ENCODE results near the gene LRCH3.
A peak's percentile ranks its signal among the peaks of the same experiment; 100 is the strongest.
"Not testable (repeated sequence)": the region's sequence is repeated elsewhere in the genome, so short reads cannot be mapped to it uniquely, and the experiment has no call there.

The LRCH3 gene

DNA sequence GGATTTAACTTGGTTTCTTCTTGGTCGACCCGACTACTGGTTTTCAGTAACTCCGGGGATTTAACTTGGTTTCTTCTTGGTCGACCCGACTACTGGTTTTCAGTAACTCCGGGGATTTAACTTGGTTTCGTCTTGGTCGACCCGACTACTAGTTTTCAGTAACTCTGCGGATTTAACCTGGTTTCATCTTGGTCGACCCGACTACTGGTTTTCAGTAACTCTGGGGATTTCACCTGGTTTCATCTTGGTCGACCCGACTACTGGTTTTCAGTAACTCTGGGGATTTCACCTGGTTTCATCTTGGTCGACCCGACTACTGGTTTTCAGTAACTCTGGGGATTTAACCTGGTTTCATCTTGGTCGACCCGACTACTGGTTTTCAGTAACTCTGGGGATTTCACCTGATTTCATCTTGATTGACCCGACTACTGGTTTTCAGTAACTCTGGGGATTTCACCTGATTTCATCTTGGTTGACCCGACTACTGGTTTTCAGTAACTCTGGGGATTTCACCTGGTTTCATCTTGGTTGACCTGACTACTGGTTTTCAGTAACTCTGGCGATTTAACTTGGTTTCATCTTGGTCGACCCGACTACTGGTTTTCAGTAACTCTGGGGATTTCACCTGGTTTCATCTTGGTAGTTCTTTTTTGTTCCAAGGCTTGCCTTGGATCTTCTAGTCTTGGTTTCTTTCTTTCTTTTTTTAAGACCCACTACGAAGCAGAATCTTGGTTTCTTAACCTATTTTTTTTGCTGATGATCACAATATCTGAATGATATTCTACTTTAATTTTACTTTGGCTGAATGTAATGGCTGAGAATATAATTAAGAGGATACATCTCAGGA, 130.6 kb downstream of the LRCH3 start:
- DNase-seq (ENCODE audit: low read depth, low spot score), result not testable (repeated sequence)

DNA sequence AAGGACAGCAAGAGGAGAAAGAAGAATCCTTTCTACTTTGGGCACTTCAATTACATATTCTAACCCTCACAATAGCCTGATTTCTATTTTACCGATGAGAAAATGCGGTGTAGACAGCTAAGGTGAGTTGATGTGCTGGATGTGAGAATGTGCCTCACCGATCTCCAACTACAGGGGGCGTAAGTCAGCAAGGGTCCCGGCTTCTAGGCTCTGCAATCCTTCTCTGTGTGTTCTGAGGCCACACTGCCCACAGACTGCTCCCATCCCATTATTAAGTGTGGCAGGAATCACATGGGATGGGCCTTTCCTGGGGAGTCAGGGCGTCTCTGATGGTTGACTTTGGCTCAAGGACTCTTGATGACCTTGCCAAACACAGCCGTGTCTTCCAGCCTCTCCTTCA, 135.4 kb downstream of the LRCH3 start:
- DNase-seq (ENCODE audit: low read depth, low spot score), result peak; percentile 45

DNA sequence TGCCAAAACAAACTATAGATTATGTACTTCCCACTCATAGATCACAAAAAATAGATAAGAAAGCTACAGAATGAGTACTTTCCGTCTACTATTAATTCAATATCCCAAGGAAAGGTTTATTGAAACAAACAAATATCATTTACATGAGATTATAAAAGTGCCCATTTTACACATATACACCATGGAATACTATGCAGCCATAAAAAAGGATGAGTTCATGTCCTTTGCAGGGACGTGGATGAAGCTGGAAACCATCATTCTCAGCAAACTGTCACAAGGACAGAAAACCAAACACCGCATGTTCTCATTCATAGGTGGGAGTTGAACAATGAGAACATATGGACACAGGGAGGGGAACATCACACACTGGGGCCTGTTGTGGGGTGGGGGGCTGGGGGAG, 136.5 kb downstream of the LRCH3 start:
- not testable (repeated sequence) for DNase-seq (ENCODE audit: low read depth, low spot score)

DNA sequence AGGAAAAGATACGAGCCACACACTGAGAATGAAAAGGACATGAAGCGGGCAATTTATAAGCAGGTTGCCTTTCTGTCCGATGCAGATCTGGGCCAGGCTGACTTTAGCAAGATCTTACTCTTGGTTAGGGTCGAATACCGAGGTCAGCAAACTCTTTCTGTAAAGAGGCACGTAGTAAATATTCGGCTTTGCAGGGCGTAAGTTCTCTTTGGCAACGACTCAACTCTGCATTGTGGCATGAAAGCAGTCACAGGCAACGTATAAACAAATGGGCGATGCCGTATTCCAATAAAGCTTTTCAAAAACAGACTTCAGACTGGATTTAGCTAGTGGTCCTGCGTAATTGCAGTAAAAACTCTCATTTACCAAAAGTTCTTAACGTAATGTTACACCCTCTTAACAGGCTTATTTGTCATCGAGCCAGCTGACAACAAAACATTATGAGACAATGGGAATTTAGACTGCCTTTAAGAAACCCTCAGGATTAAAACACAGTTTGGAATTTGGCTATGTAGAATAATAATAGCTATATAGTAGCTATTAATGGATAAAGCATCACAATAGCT, 145.8 kb downstream of the LRCH3 start:
- DNase-seq (ENCODE audit: low read depth, low spot score), result no peak
